Cortex of kidney (tissue), 1 donor: ENCODE results near the gene COL9A1.
"Not testable (repeated sequence)": the region's sequence is repeated elsewhere in the genome, so short reads cannot be mapped to it uniquely, and the experiment has no call there.

Source experiments
- DNase-seq: peaks from one replicate; lab custom pipeline; 2025; lab: John Stamatoyannopoulos, UW

The COL9A1 gene

GRCh38 chr6:70303034-70303525, at the start of gene COL9A1:
Gene COL9A1 (minus strand): TSS chr6:70303084. CDS start chr6:70302924, 160 bp downstream.
- no peak for DNase-seq

GRCh38 chr6:70351461-70351860, 48.6 kb upstream of the COL9A1 start:
- no peak for DNase-seq

GRCh38 chr6:70345619-70346018, 42.7 kb upstream of the COL9A1 start:
- DNase-seq = no peak

- no peak for DNase-seq
Measured at GRCh38 chr6:70343313-70343712, 40.4 kb upstream of the COL9A1 start.

GRCh38 chr6:70339810-70340209, 36.9 kb upstream of the COL9A1 start:
- DNase-seq = not testable (repeated sequence)

GRCh38 chr6:70338775-70339174, 35.9 kb upstream of the COL9A1 start:
- no peak for DNase-seq

- DNase-seq = no peak
Measured at GRCh38 chr6:70337743-70338105, 34.8 kb upstream of the COL9A1 start.

GRCh38 chr6:70336996-70337742, 34.3 kb upstream of the COL9A1 start:
- DNase-seq = no peak

- DNase-seq = no peak
Measured at GRCh38 chr6:70327036-70327435, 24.2 kb upstream of the COL9A1 start.

GRCh38 chr6:70325009-70325408, 22.1 kb upstream of the COL9A1 start:
- DNase-seq = no peak

GRCh38 chr6:70317799-70318198, 14.9 kb upstream of the COL9A1 start:
- DNase-seq = not testable (repeated sequence)

GRCh38 chr6:70315079-70315751, 12.3 kb upstream of the COL9A1 start:
- DNase-seq = no peak

GRCh38 chr6:70314296-70314695, 11.4 kb upstream of the COL9A1 start:
- DNase-seq = no peak

- DNase-seq = no peak
Measured at GRCh38 chr6:70312165-70312745, 9.4 kb upstream of the COL9A1 start.

GRCh38 chr6:70310063-70310694, 7.3 kb upstream of the COL9A1 start:
- no peak for DNase-seq

- no peak for DNase-seq
Measured at GRCh38 chr6:70309243-70309642, 6.4 kb upstream of the COL9A1 start.

GRCh38 chr6:70308142-70308541, 5.3 kb upstream of the COL9A1 start:
- not testable (repeated sequence) for DNase-seq

- DNase-seq = no peak
Measured at GRCh38 chr6:70307008-70307407, 4.1 kb upstream of the COL9A1 start.

GRCh38 chr6:70304616-70305015, 1.7 kb upstream of the COL9A1 start:
- no peak for DNase-seq

- DNase-seq = no peak
Measured at GRCh38 chr6:70299456-70299855, 3.4 kb downstream of the COL9A1 start.

GRCh38 chr6:70298068-70298467, 4.8 kb downstream of the COL9A1 start:
- DNase-seq = no peak

GRCh38 chr6:70292193-70292592, 10.7 kb downstream of the COL9A1 start:
- DNase-seq = no peak

GRCh38 chr6:70289299-70289698, 13.6 kb downstream of the COL9A1 start:
- no peak for DNase-seq
